ENCODE results near the gene UBE4A. TPM values are rescaled to one million over a fixed set of nuclear protein-coding genes. Genes with fewer than 3 reads are reported as not detected.

The UBE4A gene
- total RNA-seq, 1 experiment from 2014 or later = 30.8 TPM

DNA sequence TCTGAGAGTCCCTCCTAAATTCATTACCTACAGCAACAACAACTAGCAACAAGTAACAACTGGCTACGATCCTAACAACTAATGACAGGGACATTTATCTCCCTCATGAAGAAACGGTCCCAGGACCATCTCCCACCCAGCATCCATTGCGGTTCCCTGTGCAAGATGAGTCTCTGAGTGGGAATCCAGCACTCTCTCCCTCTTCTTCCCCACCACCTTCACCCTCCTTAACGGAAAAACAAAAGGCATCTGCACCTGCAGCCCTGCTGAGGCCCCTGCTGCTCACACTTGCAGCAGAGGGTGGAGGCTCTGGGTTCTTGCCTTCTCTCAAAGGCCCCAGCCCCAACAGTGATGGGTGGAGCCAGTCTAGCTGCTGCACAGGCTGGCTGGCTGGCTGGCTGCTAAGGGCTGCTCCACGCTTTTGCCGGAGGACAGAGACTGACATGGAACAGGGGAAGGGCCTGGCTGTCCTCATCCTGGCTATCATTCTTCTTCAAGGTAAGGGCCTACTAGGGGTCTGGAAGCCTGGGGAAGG is 15.4 kb upstream of the UBE4A start, which contains the start of gene CD3G:
Gene CD3G (plus strand): TSS at position 364 of the 535 bp plus-strand sequence. CDS start 80 bp downstream, at position 444.
- intact Hi-C loops (cut with micrococcal nuclease; ENCODE audit: unreplicated experiment) = no loop called here
- H3K27ac Mint-ChIP-seq (ENCODE audit: unreplicated experiment) = no peak within 1 kb of the TSS
- H3K9me3 Mint-ChIP-seq (ENCODE audit: low read depth, unreplicated experiment) = peaks cover 3% of the 10 kb centered on the region
- TF ChIP-seq, protein P1, sequence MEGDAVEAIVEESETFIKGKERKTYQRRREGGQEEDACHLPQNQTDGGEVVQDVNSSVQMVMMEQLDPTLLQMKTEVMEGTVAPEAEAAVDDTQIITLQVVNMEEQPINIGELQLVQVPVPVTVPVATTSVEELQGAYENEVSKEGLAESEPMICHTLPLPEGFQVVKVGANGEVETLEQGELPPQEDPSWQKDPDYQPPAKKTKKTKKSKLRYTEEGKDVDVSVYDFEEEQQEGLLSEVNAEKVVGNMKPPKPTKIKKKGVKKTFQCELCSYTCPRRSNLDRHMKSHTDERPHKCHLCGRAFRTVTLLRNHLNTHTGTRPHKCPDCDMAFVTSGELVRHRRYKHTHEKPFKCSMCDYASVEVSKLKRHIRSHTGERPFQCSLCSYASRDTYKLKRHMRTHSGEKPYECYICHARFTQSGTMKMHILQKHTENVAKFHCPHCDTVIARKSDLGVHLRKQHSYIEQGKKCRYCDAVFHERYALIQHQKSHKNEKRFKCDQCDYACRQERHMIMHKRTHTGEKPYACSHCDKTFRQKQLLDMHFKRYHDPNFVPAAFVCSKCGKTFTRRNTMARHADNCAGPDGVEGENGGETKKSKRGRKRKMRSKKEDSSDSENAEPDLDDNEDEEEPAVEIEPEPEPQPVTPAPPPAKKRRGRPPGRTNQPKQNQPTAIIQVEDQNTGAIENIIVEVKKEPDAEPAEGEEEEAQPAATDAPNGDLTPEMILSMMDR (IDR thresholded peaks at IDR 0.05; ENCODE audit: unreplicated experiment) = no peak
- CTCF ChIA-PET = no interaction called here
- no peak within 1 kb of the TSS for H3K4me3 Mint-ChIP-seq (ENCODE audit: low read depth, unreplicated experiment)
- H3K27me3 Mint-ChIP-seq (ENCODE audit: unreplicated experiment) = peaks cover 73% of the 10 kb centered on the region
- BruUV-seq (replicated peaks) = no TSS peak
- H3K4me1 Mint-ChIP-seq (ENCODE audit: low read depth, unreplicated experiment) = peaks cover 5% of the 10 kb centered on the region
- DNase-seq = no peak
- no peaks in the 10 kb centered on the region for H3K36me3 Mint-ChIP-seq (ENCODE audit: insufficient read depth, unreplicated experiment)

DNA sequence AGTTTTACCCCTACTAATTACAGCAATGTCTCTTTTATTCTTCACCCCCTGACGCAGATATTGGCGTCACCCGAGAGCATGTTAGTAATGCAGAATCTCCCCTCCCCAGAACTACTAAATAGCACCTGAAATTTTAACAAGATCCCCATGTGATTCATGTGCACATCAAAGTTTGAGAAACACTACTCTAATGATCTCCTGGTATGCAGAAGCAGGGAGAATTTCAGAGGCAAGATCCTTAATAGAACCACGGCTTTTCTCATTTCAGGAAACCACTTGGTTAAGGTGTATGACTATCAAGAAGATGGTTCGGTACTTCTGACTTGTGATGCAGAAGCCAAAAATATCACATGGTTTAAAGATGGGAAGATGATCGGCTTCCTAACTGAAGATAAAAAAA is 9.9 kb upstream of the UBE4A start:
- no peaks in the 10 kb centered on the region for H3K36me3 Mint-ChIP-seq (ENCODE audit: insufficient read depth, unreplicated experiment)
- no TSS peak for BruUV-seq (replicated peaks)
- CTCF ChIA-PET = no interaction called here
- H3K4me3 Mint-ChIP-seq (ENCODE audit: low read depth, unreplicated experiment) = no peak overlapping the region
- peaks cover 75% of the 10 kb centered on the region for H3K27me3 Mint-ChIP-seq (ENCODE audit: unreplicated experiment)
- intact Hi-C loops (cut with micrococcal nuclease; ENCODE audit: unreplicated experiment) = no loop called here
- no peak overlapping the region for H3K27ac Mint-ChIP-seq (ENCODE audit: unreplicated experiment)
- no peak for DNase-seq
- peaks cover 3% of the 10 kb centered on the region for H3K9me3 Mint-ChIP-seq (ENCODE audit: low read depth, unreplicated experiment)
- H3K4me1 Mint-ChIP-seq (ENCODE audit: low read depth, unreplicated experiment) = peaks cover 5% of the 10 kb centered on the region
- TF ChIP-seq, protein P1 (IDR thresholded peaks at IDR 0.05; ENCODE audit: unreplicated experiment) = no peak

DNA sequence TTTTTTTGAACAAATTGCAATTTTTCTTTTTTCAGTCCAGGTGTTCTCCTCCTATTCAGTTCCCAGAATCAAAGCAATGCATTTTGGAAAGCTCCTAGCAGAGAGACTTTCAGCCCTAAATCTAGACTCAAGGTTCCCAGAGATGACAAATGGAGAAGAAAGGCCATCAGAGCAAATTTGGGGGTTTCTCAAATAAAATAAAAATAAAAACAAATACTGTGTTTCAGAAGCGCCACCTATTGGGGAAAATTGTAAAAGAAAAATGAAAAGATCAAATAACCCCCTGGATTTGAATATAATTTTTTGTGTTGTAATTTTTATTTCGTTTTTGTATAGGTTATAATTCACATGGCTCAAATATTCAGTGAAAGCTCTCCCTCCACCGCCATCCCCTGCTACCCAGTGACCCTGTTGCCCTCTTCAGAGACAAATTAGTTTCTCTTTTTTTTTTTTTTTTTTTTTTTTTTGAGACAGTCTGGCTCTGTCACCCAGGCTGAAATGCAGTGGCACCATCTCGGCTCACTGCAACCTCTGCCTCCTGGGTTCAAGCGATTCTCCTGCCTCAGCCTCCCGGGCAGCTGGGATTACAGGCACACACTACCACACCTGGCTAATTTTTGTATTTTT is 6.2 kb upstream of the UBE4A start:
- intact Hi-C loops (cut with micrococcal nuclease; ENCODE audit: unreplicated experiment) = loop anchor here (1.0 to 5.0 kb wide), 2 partner anchors 57 to 156 kb away; no protein-coding TSS in a partner anchor
- Mint-ChIP-seq H3K4me3 (ENCODE audit: low read depth, unreplicated experiment) (no peak overlapping the region), H3K36me3 (ENCODE audit: insufficient read depth, unreplicated experiment) (no peaks in the 10 kb centered on the region), H3K9me3 (ENCODE audit: low read depth, unreplicated experiment) (no peaks in the 10 kb centered on the region), H3K27me3 (ENCODE audit: unreplicated experiment) (peaks cover 49% of the 10 kb centered on the region), H3K4me1 (ENCODE audit: low read depth, unreplicated experiment) (peaks cover 7% of the 10 kb centered on the region), H3K27ac (ENCODE audit: unreplicated experiment) (no peak overlapping the region)
- no peak for DNase-seq
- TF ChIP-seq, protein P1 (IDR thresholded peaks at IDR 0.05; ENCODE audit: unreplicated experiment) = no peak
- no TSS peak for BruUV-seq (replicated peaks)
- CTCF ChIA-PET = interaction anchor here (1.8 kb wide), 1 partner anchor 58 kb away, joined by 8 read pairs; no protein-coding TSS in a partner anchor

DNA sequence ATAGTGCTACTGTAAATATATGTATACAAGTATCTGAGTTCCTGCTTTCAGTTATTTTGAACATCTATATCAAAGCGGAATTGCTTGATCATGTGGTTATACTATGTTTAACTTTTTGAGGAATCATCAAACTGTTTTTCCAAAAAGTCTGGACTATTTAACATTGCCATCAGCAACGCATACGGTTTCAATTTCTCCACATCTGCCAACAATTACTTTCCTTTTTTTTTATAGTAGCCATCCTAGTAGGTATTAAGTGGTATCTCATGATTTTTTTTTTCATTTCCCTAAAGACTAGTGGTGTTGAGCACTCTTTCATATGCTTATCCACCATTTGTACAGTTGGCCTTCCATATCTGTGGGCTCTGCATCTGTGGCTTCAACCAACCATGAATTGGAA is 1.3 kb upstream of the UBE4A start:
- no peak overlapping the region for H3K27ac Mint-ChIP-seq (ENCODE audit: unreplicated experiment)
- peaks cover 15% of the 10 kb centered on the region for H3K36me3 Mint-ChIP-seq (ENCODE audit: insufficient read depth, unreplicated experiment)
- H3K4me3 Mint-ChIP-seq (ENCODE audit: low read depth, unreplicated experiment) = no peak overlapping the region
- CTCF ChIA-PET = no interaction called here
- intact Hi-C loops (cut with micrococcal nuclease; ENCODE audit: unreplicated experiment) = no loop called here
- DNase-seq = no peak
- H3K4me1 Mint-ChIP-seq (ENCODE audit: low read depth, unreplicated experiment) = peaks cover 15% of the 10 kb centered on the region
- no TSS peak for BruUV-seq (replicated peaks)
- TF ChIP-seq, protein P1 (IDR thresholded peaks at IDR 0.05; ENCODE audit: unreplicated experiment) = no peak
- no peaks in the 10 kb centered on the region for H3K9me3 Mint-ChIP-seq (ENCODE audit: low read depth, unreplicated experiment)
- H3K27me3 Mint-ChIP-seq (ENCODE audit: unreplicated experiment) = peaks cover 21% of the 10 kb centered on the region

All from Calu3 (cell line).